ENCODE data around the gene TSPAN5.

DNA sequence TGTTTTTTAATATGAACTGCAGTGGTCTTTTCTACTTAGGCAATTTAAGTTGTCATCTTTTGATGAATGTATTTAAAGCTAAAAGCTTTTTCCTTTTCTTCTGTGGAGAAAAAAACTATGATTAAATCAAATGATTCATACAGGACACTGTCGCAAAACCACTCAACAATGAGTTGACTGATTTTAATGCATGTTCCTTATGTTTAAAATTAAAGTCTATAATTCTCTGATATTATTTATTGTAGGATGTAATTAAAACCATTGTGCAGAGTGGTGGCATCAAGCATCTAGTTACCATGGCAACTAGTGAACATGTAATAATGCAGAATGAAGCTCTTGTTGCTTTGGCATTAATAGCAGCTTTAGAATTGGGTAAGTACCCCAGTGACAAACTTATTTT lies 224.7 kb downstream of the TSPAN5 start:
- TF ChIP-seq POLR2A (IDR thresholded peaks at IDR 0.05) = no peak
- TF ChIP-seq, protein P1, sequence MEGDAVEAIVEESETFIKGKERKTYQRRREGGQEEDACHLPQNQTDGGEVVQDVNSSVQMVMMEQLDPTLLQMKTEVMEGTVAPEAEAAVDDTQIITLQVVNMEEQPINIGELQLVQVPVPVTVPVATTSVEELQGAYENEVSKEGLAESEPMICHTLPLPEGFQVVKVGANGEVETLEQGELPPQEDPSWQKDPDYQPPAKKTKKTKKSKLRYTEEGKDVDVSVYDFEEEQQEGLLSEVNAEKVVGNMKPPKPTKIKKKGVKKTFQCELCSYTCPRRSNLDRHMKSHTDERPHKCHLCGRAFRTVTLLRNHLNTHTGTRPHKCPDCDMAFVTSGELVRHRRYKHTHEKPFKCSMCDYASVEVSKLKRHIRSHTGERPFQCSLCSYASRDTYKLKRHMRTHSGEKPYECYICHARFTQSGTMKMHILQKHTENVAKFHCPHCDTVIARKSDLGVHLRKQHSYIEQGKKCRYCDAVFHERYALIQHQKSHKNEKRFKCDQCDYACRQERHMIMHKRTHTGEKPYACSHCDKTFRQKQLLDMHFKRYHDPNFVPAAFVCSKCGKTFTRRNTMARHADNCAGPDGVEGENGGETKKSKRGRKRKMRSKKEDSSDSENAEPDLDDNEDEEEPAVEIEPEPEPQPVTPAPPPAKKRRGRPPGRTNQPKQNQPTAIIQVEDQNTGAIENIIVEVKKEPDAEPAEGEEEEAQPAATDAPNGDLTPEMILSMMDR (IDR thresholded peaks at IDR 0.05) = no peak
